H1 (cell line): ENCODE results near the gene NOL4L. TPM values are rescaled to one million over a fixed set of nuclear protein-coding genes. Genes with fewer than 3 reads are reported as not detected.

Source experiments
- CTCF ChIA-PET: fragments of 300-600 bp; sonication (Branson Sonifier 250); formaldehyde crosslinking; loops from one replicate; lab custom pipeline; 2021; ENCODE audit not compliant: partially characterized antibody; lab: Charles Lee
- POLR2A ChIA-PET: fragments of 300-600 bp; sonication (Branson Sonifier 250); formaldehyde crosslinking; loops from one replicate; lab custom pipeline; 2021; ENCODE audit warnings: inconsistent platforms; ENCODE audit not compliant: partially characterized antibody; lab: Charles Lee
- DNase-seq, 2 experiments: peaks; one replicate each; pipeline versions ENCODE4 v3.0.0 to v3.0.0-alpha.2; 2010 to 2022; ENCODE audit warnings: low spot score in 2 of 2, low read depth in 1 of 2, mixed read lengths in 1 of 2
- FAIRE-seq: peaks from 2 replicates; lab custom pipeline; 2011; peaks lifted over from hg19 to GRCh38; lab: Jason Lieb, UNC
- H2AFZ ChIP-seq: 2 replicates; pipeline ENCODE4 v1.8.1; 2012; ENCODE audit warnings: low read length, inconsistent platforms
- H2AK5ac ChIP-seq: 2 replicates; pipeline ENCODE4 v1.6.1; 2013; ENCODE audit warnings: low read depth, low read length
- H2BK120ac ChIP-seq: replicated peaks from 2 replicates; pipeline ENCODE3; 2013; ENCODE audit warnings: low read depth, low read length, inconsistent platforms
- H2BK12ac ChIP-seq: 2 replicates; pipeline ENCODE4 v1.6.1; 2013; ENCODE audit warnings: low read depth, low read length
- H2BK15ac ChIP-seq: 2 replicates; pipeline ENCODE4 v1.6.1; 2013; ENCODE audit warnings: low read length
- H2BK20ac ChIP-seq: 2 replicates; pipeline ENCODE4 v1.6.1; 2013; ENCODE audit warnings: low read length
- H2BK5ac ChIP-seq: 2 replicates; pipeline ENCODE4 v1.6.1; 2013; ENCODE audit warnings: low read depth, low read length
- H3K14ac ChIP-seq: 2 replicates; pipeline ENCODE4 v1.6.1; 2013; ENCODE audit warnings: inconsistent platforms; ENCODE audit not compliant: insufficient read length
- H3K18ac ChIP-seq: 2 replicates; pipeline ENCODE4 v1.6.1; 2013; ENCODE audit warnings: low read length; ENCODE audit errors: extremely low read depth
- H3K23ac ChIP-seq: 2 replicates; pipeline ENCODE4 v1.6.1; 2013; ENCODE audit warnings: inconsistent platforms; ENCODE audit not compliant: insufficient read length
- H3K23me2 ChIP-seq: 2 replicates; pipeline ENCODE4 v1.6.1; 2013; ENCODE audit warnings: low read depth, low read length
- H3K27ac ChIP-seq: 2 replicates; pipeline ENCODE4 v1.6.1; 2011; ENCODE audit warnings: low read depth, low read length, inconsistent platforms
- H3K27me3 ChIP-seq, 4 experiments: replicated peaks in 1 of 4; 1 replicate in 1 of 4; 2 replicates in 3 of 4; pipeline versions ENCODE4 v1.6.1 to v1.8.1; 2011 to 2013; ENCODE audit warnings: low read length in 3 of 4, mild to moderate bottlenecking in 3 of 4, inconsistent platforms in 2 of 4, mixed read lengths in 2 of 4, moderate library complexity in 1 of 4; ENCODE audit not compliant: control insufficient read depth in 3 of 4, insufficient read depth in 3 of 4; ENCODE audit errors: extremely low read depth in 1 of 4
- H3K36me3 ChIP-seq, 4 experiments: 2 replicates each; pipeline versions ENCODE4 v1.6.1 to v1.8.1; 2011 to 2013; ENCODE audit warnings: mild to moderate bottlenecking in 4 of 4, low read length in 3 of 4, moderate library complexity in 2 of 4, control low read depth in 1 of 4, inconsistent platforms in 1 of 4; ENCODE audit not compliant: insufficient read depth in 4 of 4, control insufficient read depth in 2 of 4
- H3K4ac ChIP-seq: replicated peaks from 2 replicates; pipeline ENCODE3; 2013; ENCODE audit warnings: low read length, low read depth, mixed read lengths, inconsistent platforms; ENCODE audit not compliant: insufficient read length
- H3K4me1 ChIP-seq, 4 experiments: replicated peaks in 1 of 4; 1 replicate in 1 of 4; 2 replicates in 3 of 4; pipeline versions ENCODE4 v1.6.1 to v1.8.1; 2011 to 2013; ENCODE audit warnings: low read length in 3 of 4, inconsistent platforms in 2 of 4, mixed read lengths in 1 of 4; ENCODE audit not compliant: insufficient read depth in 4 of 4, control insufficient read depth in 3 of 4
- H3K4me2 ChIP-seq, 2 experiments: 2 replicates each; pipeline versions ENCODE4 v1.6.1 to v1.8.1; 2011 to 2013; ENCODE audit warnings: low read depth in 2 of 2, low read length in 2 of 2, control low read depth in 1 of 2, inconsistent platforms in 1 of 2, mild to moderate bottlenecking in 1 of 2; ENCODE audit not compliant: insufficient read depth in 1 of 2
- H3K4me3 ChIP-seq, 4 experiments: fragments of 200-600, 300-600 bp in 1 of 4; sonication (generic), shearing (Covaris generic), sonication (Bioruptor Twin) in 1 of 4; 2 replicates each; pipeline versions ENCODE4 v1.5.1 to v1.8.1; 2011 to 2016; ENCODE audit warnings: low read length in 4 of 4, low read depth in 3 of 4, control low read depth in 2 of 4, inconsistent platforms in 2 of 4, mild to moderate bottlenecking in 2 of 4, mixed read lengths in 1 of 4, moderate library complexity in 1 of 4; ENCODE audit not compliant: insufficient read depth in 2 of 4; ENCODE audit errors: extremely low read depth in 1 of 4
- H3K56ac ChIP-seq: replicated peaks from 2 replicates; pipeline ENCODE3; 2013; ENCODE audit warnings: low read depth, mild to moderate bottlenecking, mixed read lengths, low read length, inconsistent platforms; ENCODE audit not compliant: insufficient read length
- H3K79me1 ChIP-seq: 2 replicates; pipeline ENCODE4 v1.6.1; 2013; ENCODE audit warnings: low read depth, low read length, control low read depth
- H3K79me2 ChIP-seq, 2 experiments: 2 replicates each; pipeline versions ENCODE4 v1.6.1 to v1.8.1; 2012 to 2013; ENCODE audit warnings: low read length in 2 of 2, mild to moderate bottlenecking in 2 of 2, inconsistent platforms in 1 of 2; ENCODE audit not compliant: insufficient read depth in 2 of 2, control insufficient read depth in 1 of 2
- H3K9ac ChIP-seq, 4 experiments: replicated peaks in 1 of 4; 1 replicate in 1 of 4; 2 replicates in 3 of 4; pipeline versions ENCODE4 v1.6.1 to v1.8.1; 2011 to 2013; ENCODE audit warnings: low read depth in 3 of 4, low read length in 3 of 4, control low read depth in 2 of 4, mild to moderate bottlenecking in 2 of 4, moderate library complexity in 2 of 4, inconsistent platforms in 1 of 4; ENCODE audit errors: extremely low read depth in 1 of 4
- H3K9me3 ChIP-seq, 2 experiments: 2 replicates each; pipeline versions ENCODE4 v1.6.1 to v1.8.1; 2012 to 2013; ENCODE audit warnings: mild to moderate bottlenecking in 2 of 2, moderate library complexity in 2 of 2, control low read depth in 1 of 2, inconsistent platforms in 1 of 2, low read depth in 1 of 2, low read length in 1 of 2, mixed read lengths in 1 of 2; ENCODE audit not compliant: insufficient read depth in 2 of 2
- H4K20me1 ChIP-seq, 2 experiments: replicated peaks in 1 of 2; 2 replicates each; pipeline versions ENCODE3 to v1.8.1; 2011 to 2013; ENCODE audit warnings: inconsistent platforms in 2 of 2, low read length in 2 of 2, mild to moderate bottlenecking in 1 of 2; ENCODE audit not compliant: insufficient read depth in 2 of 2, control insufficient read depth in 1 of 2
- H4K5ac ChIP-seq: 2 replicates; pipeline ENCODE4 v1.6.1; 2013; ENCODE audit warnings: low read length, low read depth, mixed read lengths, inconsistent platforms; ENCODE audit not compliant: insufficient read length
- H4K8ac ChIP-seq: 2 replicates; pipeline ENCODE4 v1.8.0; 2013; ENCODE audit warnings: mild to moderate bottlenecking, moderate library complexity, low read length, inconsistent platforms; ENCODE audit not compliant: insufficient read depth; ENCODE audit errors: extremely low read depth
- H4K91ac ChIP-seq: replicated peaks from 2 replicates; pipeline ENCODE3; 2013; ENCODE audit warnings: low read length, mixed read lengths, inconsistent platforms; ENCODE audit not compliant: insufficient read length
- KDM1A ChIP-seq: fragments of 200-600, 300-600 bp; sonication (generic); IDR thresholded peaks from 2 replicates; pipeline ENCODE4 v1.7.1; 2016; ENCODE audit warnings: mild to moderate bottlenecking, low read length, borderline replicate concordance
- TBP ChIP-seq: IDR thresholded peaks from 2 replicates; pipeline ENCODE4 v1.6.1; 2011; ENCODE audit warnings: low read depth, low read length, improper control_type of control experiment
- WGBS, 2 experiments: shearing (Covaris generic) in 1 of 2; methylation state at CpG; one replicate each; pipeline versions ENCODE4 v1.1.6 to v1.1.7; 2013 to 2015; ENCODE audit warnings: low lambda C conversion rate in 2 of 2, mixed read lengths in 2 of 2, inconsistent platforms in 1 of 2, low coverage in 1 of 2, missing lambda C conversion rate in 1 of 2; ENCODE audit not compliant: insufficient replicate concordance in 2 of 2, insufficient coverage in 1 of 2, insufficient read length in 1 of 2; ENCODE audit errors: extremely low coverage in 1 of 2, missing lambda C conversion rate in 1 of 2; 5-methylcytosine and 5-hydroxymethylcytosine counted together
- polyA plus RNA-seq, 7 experiments: library from polyadenylated mRNA; depleted of rRNA in 3 of 7; stranded (reverse) in 5 of 7; unstranded in 2 of 7; fragments of >200 nt in 5 of 7; fragments of 200-250 nt in 2 of 7; gene quantifications; 1 replicate in 5 of 7; 2 replicates in 1 of 7; 4 replicates in 1 of 7; pipeline versions ENCODE4 v1.2.1 to v1.2.3, GENCODE V29; 2011 to 2013; ENCODE audit warnings: missing spikeins in 2 of 7, mixed read lengths in 2 of 7
- total RNA-seq: library from RNA; stranded (reverse); fragmentation: NEBNext Ultra II Directional; extraction: Animal tissue kit (Norgen Biotek cat#: 25700); gene quantifications from 2 replicates; pipeline ENCODE4 v1.2.1, GENCODE V29; 2021

NOL4L gene
- total and polyA plus RNA-seq, 2 of the 8 experiments (the other 6 are each of a cell fraction or from before 2014, with no cell fraction given): 15.3 to 23.7 TPM

DNA sequence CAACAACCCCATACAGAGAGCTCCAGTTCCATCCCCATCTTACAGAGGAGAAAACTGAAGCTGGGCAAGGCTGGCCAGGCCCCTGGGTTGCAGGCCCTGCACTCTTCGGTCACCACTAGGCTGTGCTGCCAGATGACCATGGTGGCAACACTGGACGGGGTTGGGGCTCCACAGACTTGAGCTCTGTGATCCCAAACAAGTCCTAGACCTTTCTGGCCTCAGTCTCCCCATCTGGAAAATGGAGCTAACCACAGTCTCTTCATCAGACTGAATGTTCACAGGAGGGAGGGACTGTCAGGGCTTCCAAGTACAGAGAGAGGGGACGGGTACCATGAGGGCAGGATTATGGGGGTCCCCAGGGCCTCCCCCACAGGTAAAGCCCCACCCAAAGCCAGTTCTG, 41.3 kb upstream of the NOL4L start:
- H3K79me2 ChIP-seq: no peaks in the 10 kb centered on the region
- H3K4ac ChIP-seq: no peak overlapping the region
- no peak overlapping the region for H3K4me3 ChIP-seq
- no peaks in the 10 kb centered on the region for H3K23me2 ChIP-seq
- H2AK5ac ChIP-seq: peak overlapping the region; percentile 13; the same call in 1 of the 2 replicates
- no peak overlapping the region for H4K91ac ChIP-seq
- POLR2A ChIA-PET: no interaction called here
- no peak overlapping the region for H4K8ac ChIP-seq
- H3K27me3 ChIP-seq: no peaks in the 10 kb centered on the region; a peak in 1 of 7 replicates
- WGBS, 2 experiments: 82% methylated on average over 3 of the region's 3 CpGs; no CpG with 5 or more reads in 1 of the 2 experiments
- no peak overlapping the region for H2BK5ac ChIP-seq
- CTCF ChIA-PET: interaction anchor here (0.8 to 4.3 kb wide), 7 partner anchors 9 to 160 kb away, joined by 3 to 31 read pairs (median 3); no protein-coding TSS in a partner anchor
- no peaks in the 10 kb centered on the region for H3K79me1 ChIP-seq
- H2BK20ac ChIP-seq: no peak overlapping the region
- peaks cover 0 to 2% of the 10 kb centered on the region in 2 experiments for H4K20me1 ChIP-seq
- H3K4me1 ChIP-seq: peaks cover 0 to 11% (median 9%) of the 10 kb centered on the region in 4 experiments; a peak in 6 of 7 replicates
- no peak overlapping the region for H3K27ac ChIP-seq
- H2AFZ ChIP-seq: no peak overlapping the region
- H2BK120ac ChIP-seq: no peak overlapping the region
- H2BK12ac ChIP-seq: no peak overlapping the region
- no peak overlapping the region for H3K18ac ChIP-seq
- no peak for TF ChIP-seq TBP
- peak; percentile 66; the same call in 1 of the 2 replicates for TF ChIP-seq KDM1A
- no peak overlapping the region for H3K14ac ChIP-seq
- no peak overlapping the region for H3K4me2 ChIP-seq
- no peak overlapping the region for H3K56ac ChIP-seq
- DNase-seq: no peak
- H3K36me3 ChIP-seq: no peaks in the 10 kb centered on the region
- no peak overlapping the region for H3K9ac ChIP-seq
- no peaks in the 10 kb centered on the region for H3K9me3 ChIP-seq
- FAIRE-seq: no peak
- H2BK15ac ChIP-seq: 0 out of 2 replicates have a peak overlapping the region, but pooled peaks have one; percentile 29
- H3K23ac ChIP-seq: no peak overlapping the region
- no peak overlapping the region for H4K5ac ChIP-seq
